DOHH2 (cell line): ENCODE results near the gene PLBD1.

ENCODE experiments used
- H3F3A ChIP-seq: fragments of 200-600 bp; sonication (generic), shearing (Covaris generic); 2 replicates; pipeline ENCODE4 v1.6.0; 2016; ENCODE audit warnings: antibody characterized with exemption, mild to moderate bottlenecking; ENCODE audit not compliant: control insufficient read depth, insufficient read depth
- H3K27ac ChIP-seq: fragments of 200-600 bp; sonication (generic); 2 replicates; pipeline ENCODE4 v1.5.1; 2014; ENCODE audit warnings: low read depth, mild to moderate bottlenecking, low read length, moderate library complexity
- H3K27me3 ChIP-seq: fragments of 200-600 bp; sonication (generic); 2 replicates; pipeline ENCODE4 v1.6.1; 2014; ENCODE audit warnings: mild to moderate bottlenecking, low read length, mixed read lengths; ENCODE audit not compliant: control insufficient read depth
- H3K36me3 ChIP-seq: fragments of 200-600 bp; sonication (generic); 2 replicates; pipeline ENCODE4 v1.6.1; 2014; ENCODE audit warnings: mild to moderate bottlenecking, low read length, moderate library complexity, mixed read lengths; ENCODE audit not compliant: control insufficient read depth
- H3K4me1 ChIP-seq: fragments of 200-600 bp; sonication (generic); 2 replicates; pipeline ENCODE4 v1.6.1; 2014; ENCODE audit warnings: mild to moderate bottlenecking, low read length, mixed read lengths; ENCODE audit not compliant: control insufficient read depth
- H3K4me2 ChIP-seq: fragments of 200-600 bp; sonication (generic); 2 replicates; pipeline ENCODE4 v1.6.0; 2014; ENCODE audit warnings: mild to moderate bottlenecking, low read length, moderate library complexity
- H3K4me3 ChIP-seq: fragments of 200-600 bp; sonication (generic); 2 replicates; pipeline ENCODE4 v1.5.1; 2014; ENCODE audit warnings: mild to moderate bottlenecking, low read length, mixed read lengths
- H3K79me2 ChIP-seq: fragments of 200-600 bp; sonication (generic); 2 replicates; pipeline ENCODE4 v1.6.1; 2014; ENCODE audit warnings: mild to moderate bottlenecking, low read length, mixed read lengths; ENCODE audit not compliant: control insufficient read depth
- H3K9me2 ChIP-seq: fragments of 200-600 bp; sonication (generic); replicated peaks from 2 replicates; pipeline ENCODE4 v1.6.1; 2014; ENCODE audit warnings: mild to moderate bottlenecking, low read length, mixed read lengths; ENCODE audit not compliant: control insufficient read depth
- H3K9me3 ChIP-seq: fragments of 200-600 bp; sonication (generic); 2 replicates; pipeline ENCODE4 v1.6.1; 2014; ENCODE audit warnings: antibody characterized with exemption, low read length, mixed read lengths; ENCODE audit not compliant: control insufficient read depth, insufficient read depth
- H4K20me1 ChIP-seq: fragments of 200-600 bp; sonication (generic); 2 replicates; pipeline ENCODE4 v1.6.0; 2014; ENCODE audit warnings: low read depth, mild to moderate bottlenecking, antibody characterized with exemption, low read length, moderate library complexity; ENCODE audit not compliant: control insufficient read depth, insufficient read depth
- CTCF ChIP-seq: fragments of 200-600 bp; sonication (generic); IDR thresholded peaks from one replicate; pipeline ENCODE4 v1.5.1; 2014; ENCODE audit warnings: antibody characterized with exemption, mild to moderate bottlenecking, low read depth, low read length; ENCODE audit not compliant: poor library complexity, severe bottlenecking
- EZH2phosphoT487 ChIP-seq: fragments of 200-600 bp; sonication (generic); IDR thresholded peaks from 2 replicates; pipeline ENCODE4 v1.6.1; 2017; ENCODE audit warnings: borderline replicate concordance, mild to moderate bottlenecking, antibody characterized with exemption, low read length, moderate library complexity, mixed read lengths

PLBD1 gene

DNA sequence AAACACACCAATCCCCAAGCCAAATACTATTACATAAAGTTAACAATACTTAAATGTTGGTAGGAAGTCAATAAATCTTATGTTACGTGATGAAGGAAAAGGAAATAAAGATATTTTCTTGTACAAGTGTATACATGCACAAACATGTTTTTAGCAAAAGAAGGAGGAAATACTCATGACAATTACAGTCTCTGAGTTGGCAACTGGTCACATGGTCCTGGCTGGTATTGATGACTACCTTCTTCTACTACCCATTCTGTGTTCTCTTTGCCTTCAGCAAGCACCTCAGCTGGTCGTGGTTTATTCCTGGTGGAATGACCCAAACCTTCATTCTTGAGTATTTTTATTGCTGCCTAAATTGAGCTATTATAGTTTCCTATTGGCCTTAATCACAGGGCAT lies 84.8 kb downstream of the PLBD1 start:
- H3K79me2 ChIP-seq = no peaks in the 10 kb centered on the region
- no peaks in the 10 kb centered on the region for H3K9me3 ChIP-seq
- H3K9me2 ChIP-seq = no peaks in the 10 kb centered on the region
- no peaks in the 10 kb centered on the region for H3K4me1 ChIP-seq
- H4K20me1 ChIP-seq = no peaks in the 10 kb centered on the region
- H3K4me3 ChIP-seq = no peak overlapping the region
- TF ChIP-seq CTCF (no peak), EZH2phosphoT487 (no peak)
- H3K36me3 ChIP-seq = peaks cover 58% of the 10 kb centered on the region
- H3K27ac ChIP-seq = no peak overlapping the region
- no peaks in the 10 kb centered on the region for H3K27me3 ChIP-seq
- no peaks in the 10 kb centered on the region for H3F3A ChIP-seq
- no peak overlapping the region for H3K4me2 ChIP-seq

GRCh38 chr12:14482361-14482760 lies 85.3 kb downstream of the PLBD1 start:
- Histone ChIP-seq H3K27me3 (no peaks in the 10 kb centered on the region), H3K9me3 (no peaks in the 10 kb centered on the region), H3K4me2 (no peak overlapping the region), H4K20me1 (no peaks in the 10 kb centered on the region), H3K79me2 (no peaks in the 10 kb centered on the region), H3K9me2 (no peaks in the 10 kb centered on the region), H3K36me3 (peaks cover 63% of the 10 kb centered on the region), H3K4me3 (no peak overlapping the region), H3K4me1 (no peaks in the 10 kb centered on the region), H3K27ac (no peak overlapping the region), H3F3A (no peaks in the 10 kb centered on the region)
- TF ChIP-seq CTCF (no peak), EZH2phosphoT487 (no peak)

DNA sequence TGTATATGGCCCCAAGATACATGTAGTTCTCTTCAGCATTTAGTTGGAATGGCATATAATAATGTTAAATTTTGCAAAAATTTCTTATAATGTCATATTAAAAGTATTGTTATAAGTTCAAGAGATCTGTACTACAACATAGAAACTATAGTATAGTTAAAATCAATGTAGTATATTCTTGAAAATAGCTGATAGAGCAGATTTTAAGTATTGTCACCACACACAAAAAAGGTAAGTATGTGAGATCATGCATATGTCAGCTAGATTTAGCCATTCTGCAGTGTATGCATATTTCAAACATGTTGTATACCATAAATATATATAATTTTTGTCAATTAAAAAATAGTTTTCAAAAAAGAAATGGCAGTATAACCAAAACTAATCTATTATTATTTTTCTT lies 86.5 kb downstream of the PLBD1 start:
- Histone ChIP-seq H3K4me2 (no peak overlapping the region), H3K4me3 (no peak overlapping the region), H3K4me1 (no peaks in the 10 kb centered on the region), H4K20me1 (no peaks in the 10 kb centered on the region), H3K9me3 (no peaks in the 10 kb centered on the region), H3K27me3 (no peaks in the 10 kb centered on the region), H3F3A (no peaks in the 10 kb centered on the region), H3K36me3 (peaks cover 67% of the 10 kb centered on the region), H3K79me2 (no peaks in the 10 kb centered on the region), H3K27ac (no peak overlapping the region), H3K9me2 (no peaks in the 10 kb centered on the region)
- TF ChIP-seq EZH2phosphoT487 (no peak), CTCF (no peak)

GRCh38 chr12:14479004-14479403 lies 88.7 kb downstream of the PLBD1 start:
- no peak for TF ChIP-seq EZH2phosphoT487
- no peak for TF ChIP-seq CTCF
- H3K9me3 ChIP-seq = peaks cover 9% of the 10 kb centered on the region; the same call in 1 of the 2 replicates
- no peaks in the 10 kb centered on the region for H3K4me1 ChIP-seq
- no peak overlapping the region for H3K4me3 ChIP-seq
- H3F3A ChIP-seq = no peaks in the 10 kb centered on the region
- no peaks in the 10 kb centered on the region for H3K79me2 ChIP-seq
- no peak overlapping the region for H3K27ac ChIP-seq
- H3K36me3 ChIP-seq = peaks cover 72% of the 10 kb centered on the region
- H3K9me2 ChIP-seq = no peaks in the 10 kb centered on the region
- H4K20me1 ChIP-seq = no peaks in the 10 kb centered on the region
- H3K4me2 ChIP-seq = no peak overlapping the region
- no peaks in the 10 kb centered on the region for H3K27me3 ChIP-seq
